Coronary artery (tissue), 2 donors: Measurements from ENCODE around the gene RDH5.

ENCODE experiments used
- DNase-seq: peaks from one replicate; pipeline ENCODE4 v3.0.0-alpha.2; 2017; ENCODE audit warnings: low spot score
- H3K27ac ChIP-seq, 2 donors: fragments of 200-600 bp; sonication (generic); one replicate each; pipeline ENCODE4 v1.5.1; 2016 to 2019
- H3K4me3 ChIP-seq: fragments of 200-600 bp; sonication (generic); 2 replicates; pipeline ENCODE4 v1.5.1; 2016; ENCODE audit warnings: mild to moderate bottlenecking, moderate library complexity
- CTCF ChIP-seq: fragments of 200-600 bp; sonication (generic); IDR thresholded peaks from one replicate; pipeline ENCODE4 v1.5.1; 2019; ENCODE audit warnings: antibody characterized with exemption

Gene RDH5

DNA sequence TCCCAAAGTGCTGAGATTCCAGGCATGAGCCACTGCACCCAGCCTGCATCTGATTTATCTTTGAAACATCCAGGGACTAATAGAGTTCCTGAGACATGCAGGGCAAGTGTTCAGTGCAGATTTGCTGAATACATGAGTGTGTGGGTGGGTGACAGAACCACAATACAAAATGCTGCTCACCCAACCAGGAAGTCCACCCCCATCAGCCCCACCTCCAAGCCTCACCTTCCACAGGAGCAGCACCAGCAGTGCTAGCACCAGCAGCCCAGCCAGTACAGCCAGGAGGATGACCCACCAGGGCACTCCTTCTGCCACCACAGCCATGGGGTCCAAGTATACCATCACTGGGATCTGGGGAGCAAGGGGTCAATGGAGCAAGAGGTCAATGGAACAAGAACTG lies 32.4 kb upstream of the RDH5 start:
- TF ChIP-seq CTCF, result no peak
- no peak overlapping the region for H3K27ac ChIP-seq
- no peak for DNase-seq
- H3K4me3 ChIP-seq, result no peak overlapping the region

DNA sequence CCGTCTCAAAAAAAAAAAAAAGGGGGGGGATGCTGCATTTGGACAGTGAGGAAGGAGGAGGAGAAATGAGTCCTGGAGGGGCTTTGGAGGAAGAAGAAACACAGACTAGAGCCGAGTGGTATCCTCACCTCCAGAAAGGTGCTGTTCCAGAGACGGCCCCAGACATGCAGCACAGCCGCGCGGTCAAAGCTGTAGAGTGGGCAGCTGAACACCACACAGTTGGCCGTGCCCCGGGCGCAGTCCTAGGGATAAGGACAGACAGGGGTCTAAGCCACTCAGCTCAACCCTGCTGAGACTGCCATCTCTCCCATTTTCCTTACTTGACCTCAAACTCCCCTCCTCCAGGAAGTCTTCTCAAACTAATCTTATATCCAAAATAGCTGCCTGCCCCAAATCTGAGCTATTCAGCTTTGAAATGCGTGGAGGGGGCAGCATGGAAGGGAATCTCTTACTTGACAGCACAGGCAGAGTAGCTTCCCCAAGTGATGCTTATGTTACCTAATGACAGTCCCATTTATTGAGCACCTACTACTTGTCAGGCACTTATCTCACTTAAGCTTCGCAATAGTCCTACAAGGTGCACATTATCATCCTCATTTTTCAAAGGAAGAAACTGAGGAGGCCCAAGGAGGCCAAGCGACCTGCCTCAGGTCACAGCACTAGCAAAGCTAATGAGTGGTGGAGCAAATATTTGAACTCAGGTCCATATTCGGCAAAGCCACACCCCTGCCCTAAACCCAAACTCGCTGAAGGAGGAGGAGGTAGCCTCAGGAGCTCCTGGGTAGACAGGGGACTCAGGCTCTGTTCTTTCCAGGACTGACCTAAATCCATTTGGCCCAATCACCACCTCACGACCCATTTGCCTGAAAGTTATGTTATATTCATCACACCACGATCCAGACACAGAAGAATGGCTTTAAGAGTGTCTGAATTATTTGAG lies 31.2 kb upstream of the RDH5 start:
- Histone ChIP-seq H3K4me3 (no peak overlapping the region), H3K27ac (no peak overlapping the region)
- TF ChIP-seq CTCF, result no peak
- peak; percentile 64 for DNase-seq

GRCh38 chr12:55692631-55693322 lies 27.4 kb upstream of the RDH5 start:
- no peak overlapping the region for H3K4me3 ChIP-seq
- no peak for DNase-seq
- no peak for TF ChIP-seq CTCF

GRCh38 chr12:55693323-55694187 lies 26.6 kb upstream of the RDH5 start:
- no peak for DNase-seq
- Histone ChIP-seq H3K27ac (no peak overlapping the region), H3K4me3 (no peak overlapping the region)
- TF ChIP-seq CTCF, result no peak

More at GRCh38 chr12:55692631-55693322, 27.4 kb upstream of the RDH5 start:
- no peak overlapping the region for H3K27ac ChIP-seq

- TF ChIP-seq CTCF, result no peak
- Histone ChIP-seq H3K27ac (peak overlapping the region in 1 of 2 donors; percentile 7), H3K4me3 (no peak overlapping the region)
- no peak for DNase-seq
Measured at GRCh38 chr12:55694188-55694515, 26.0 kb upstream of the RDH5 start.

DNA sequence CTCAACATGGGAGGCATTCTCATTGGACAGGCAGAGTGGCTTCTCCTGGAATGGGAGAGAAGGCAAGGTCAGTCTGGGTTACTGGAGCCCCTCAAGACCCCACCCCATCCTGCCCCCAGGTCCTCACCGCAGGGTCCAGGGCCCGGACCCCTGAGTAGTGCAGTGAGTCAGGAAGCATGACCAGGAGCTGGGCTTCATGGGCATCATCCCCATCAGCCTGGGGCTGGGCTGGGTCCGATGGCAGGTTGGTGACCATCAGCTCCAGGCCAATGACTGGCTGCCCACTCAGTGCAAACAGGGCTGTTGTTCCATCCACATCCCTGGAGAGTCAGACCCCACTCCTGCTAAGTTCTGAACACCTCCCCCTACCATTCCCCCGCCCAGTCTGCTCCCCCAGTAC lies 25.5 kb upstream of the RDH5 start:
- DNase-seq, result no peak
- Histone ChIP-seq H3K27ac (peak overlapping the region in 1 of 2 donors; percentile 7), H3K4me3 (no peak overlapping the region)
- no peak for TF ChIP-seq CTCF
